HG03060 (cell line): ENCODE results near the gene WAC.
"Not testable (repeated sequence)": the region's sequence is repeated elsewhere in the genome, so short reads cannot be mapped to it uniquely, and the experiment has no call there.

Source experiments
- ATAC-seq: cut with Tn5 transposase; IDR thresholded peaks from one replicate; pipeline ENCODE4 v1.9.1; 2021; ENCODE audit warnings: low read depth, moderate number of reproducible peaks; ENCODE audit not compliant: unreplicated experiment

WAC gene

GRCh38 chr10:28560617-28561016, 27.7 kb downstream of the WAC start:
- no peak for ATAC-seq

- ATAC-seq = no peak
Measured at GRCh38 chr10:28561531-28561930, 28.6 kb downstream of the WAC start.

- no peak for ATAC-seq
Measured at GRCh38 chr10:28564905-28565304, 32.0 kb downstream of the WAC start.

GRCh38 chr10:28566458-28567015, 33.6 kb downstream of the WAC start:
- ATAC-seq = no peak

- no peak for ATAC-seq
Measured at GRCh38 chr10:28569506-28570159, 36.7 kb downstream of the WAC start.

DNA sequence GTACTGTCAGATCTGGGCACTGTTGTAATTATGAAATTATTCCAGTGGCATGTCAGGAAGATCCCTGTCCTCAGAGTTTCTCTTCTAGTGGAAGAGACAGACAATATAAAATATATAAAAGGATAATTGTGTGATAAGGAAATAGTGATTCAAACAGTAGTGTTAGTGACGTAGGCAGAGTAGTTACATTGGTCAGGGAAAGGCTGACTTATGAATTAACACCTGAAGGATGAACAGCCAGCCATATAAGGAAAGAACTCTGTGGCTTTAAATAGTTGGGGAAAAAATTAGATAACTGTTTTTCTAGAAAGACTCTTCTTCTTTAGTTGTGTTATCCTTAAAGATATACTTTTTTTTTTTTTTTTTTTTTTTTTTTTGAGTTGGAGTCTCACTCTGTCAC, 37.7 kb downstream of the WAC start:
- ATAC-seq = no peak

- ATAC-seq = no peak
Measured at GRCh38 chr10:28571265-28571664, 38.3 kb downstream of the WAC start.

DNA sequence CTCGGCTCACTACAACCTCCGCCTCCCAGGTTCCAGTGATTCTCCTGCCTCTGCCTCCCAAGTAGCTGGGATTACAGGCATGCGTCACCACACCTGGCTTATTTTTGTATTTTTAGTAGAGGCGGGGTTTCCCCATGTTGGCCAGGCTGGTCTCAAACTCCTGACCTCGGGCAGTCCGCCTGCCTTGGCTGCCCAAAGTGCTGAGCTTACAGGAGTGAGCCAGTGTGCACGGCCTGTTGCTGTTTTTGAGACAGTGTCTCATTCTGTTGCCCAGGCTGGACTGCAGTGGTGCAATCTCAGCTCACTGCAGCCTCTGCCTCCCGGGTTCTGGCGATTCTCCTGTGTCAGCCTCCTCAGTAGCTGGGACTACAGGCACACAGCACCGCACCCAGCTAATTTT, 41.3 kb downstream of the WAC start:
- not testable (repeated sequence) for ATAC-seq

- ATAC-seq = no peak
Measured at GRCh38 chr10:28575852-28576251, 42.9 kb downstream of the WAC start.

GRCh38 chr10:28577506-28577905, 44.6 kb downstream of the WAC start:
- ATAC-seq = no peak

DNA sequence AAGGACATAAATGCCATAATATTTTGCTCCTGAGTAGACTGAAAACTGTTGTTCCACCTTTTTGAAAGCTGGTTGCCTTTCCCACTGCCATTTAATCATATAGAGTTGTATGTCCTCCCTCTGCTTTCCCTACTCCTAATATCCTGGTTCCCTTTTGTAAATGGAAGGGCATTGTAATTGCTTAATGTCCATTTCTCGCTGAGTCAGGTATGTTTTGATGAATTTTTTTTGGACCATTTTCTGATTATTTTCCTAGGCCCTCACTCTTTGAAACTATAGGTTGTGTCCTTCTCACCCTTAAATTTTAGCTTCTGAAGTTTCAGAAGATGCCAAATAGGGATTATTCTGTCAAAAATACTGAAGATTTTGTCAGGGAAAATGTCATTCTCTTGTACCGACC, 45.5 kb downstream of the WAC start:
- ATAC-seq = no peak

DNA sequence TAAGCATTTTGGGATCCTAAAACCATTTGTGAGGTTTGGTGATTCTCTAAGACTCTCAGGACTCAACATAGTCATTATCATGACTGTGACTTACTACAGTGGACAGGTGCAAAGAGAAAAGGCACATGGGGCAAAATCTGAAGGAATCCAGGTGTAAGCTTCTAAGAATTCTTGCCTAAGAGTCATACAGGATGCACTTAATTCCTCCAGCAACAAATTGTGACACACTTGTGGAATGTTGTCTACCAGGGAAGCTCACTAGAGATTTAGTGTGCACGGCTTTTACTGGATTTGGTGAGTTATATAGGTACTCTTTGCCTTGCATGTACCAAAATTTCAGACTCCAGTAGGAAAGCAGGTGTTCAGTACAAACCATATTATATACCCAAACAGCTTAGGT, 47.9 kb downstream of the WAC start:
- no peak for ATAC-seq

DNA sequence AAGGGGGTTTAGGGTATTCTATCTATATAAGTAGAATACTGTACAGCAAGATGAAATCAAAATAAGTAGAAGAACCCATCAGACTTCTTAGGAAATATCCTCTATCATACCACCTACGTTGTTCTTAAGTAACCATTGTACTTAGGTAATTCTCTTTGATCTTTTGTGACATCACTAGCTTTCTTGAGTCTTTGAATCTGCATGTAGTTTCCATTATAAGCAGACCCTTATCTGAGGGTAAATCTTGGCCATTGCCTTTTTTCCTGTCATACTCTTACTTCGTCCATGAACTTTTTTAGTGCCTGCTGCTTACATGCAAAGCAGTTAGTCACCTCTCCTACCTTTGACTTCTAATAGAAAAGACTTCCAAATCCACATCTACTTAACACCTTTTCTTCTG, 49.0 kb downstream of the WAC start:
- no peak for ATAC-seq

DNA sequence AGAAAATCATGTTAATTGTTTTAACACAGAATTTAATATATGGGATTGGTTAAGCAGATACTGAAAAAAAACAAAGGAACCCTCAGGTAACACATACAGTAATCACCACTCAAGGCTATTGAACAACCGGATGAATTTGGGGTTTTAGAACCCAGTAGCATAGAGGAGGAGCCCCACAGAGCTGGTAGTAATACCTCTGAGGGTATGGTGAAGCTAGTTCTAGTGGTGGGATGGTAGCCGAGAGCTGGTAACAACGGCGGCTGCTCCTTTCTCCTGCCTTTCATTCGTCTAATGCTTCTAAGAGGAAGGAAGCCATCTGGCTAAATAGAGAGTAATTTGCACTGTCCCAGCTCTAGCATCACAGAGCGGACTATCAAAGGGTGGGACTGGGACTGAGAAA, 52.2 kb downstream of the WAC start:
- no peak for ATAC-seq

- ATAC-seq = no peak
Measured at GRCh38 chr10:28586176-28586575, 53.3 kb downstream of the WAC start.

DNA sequence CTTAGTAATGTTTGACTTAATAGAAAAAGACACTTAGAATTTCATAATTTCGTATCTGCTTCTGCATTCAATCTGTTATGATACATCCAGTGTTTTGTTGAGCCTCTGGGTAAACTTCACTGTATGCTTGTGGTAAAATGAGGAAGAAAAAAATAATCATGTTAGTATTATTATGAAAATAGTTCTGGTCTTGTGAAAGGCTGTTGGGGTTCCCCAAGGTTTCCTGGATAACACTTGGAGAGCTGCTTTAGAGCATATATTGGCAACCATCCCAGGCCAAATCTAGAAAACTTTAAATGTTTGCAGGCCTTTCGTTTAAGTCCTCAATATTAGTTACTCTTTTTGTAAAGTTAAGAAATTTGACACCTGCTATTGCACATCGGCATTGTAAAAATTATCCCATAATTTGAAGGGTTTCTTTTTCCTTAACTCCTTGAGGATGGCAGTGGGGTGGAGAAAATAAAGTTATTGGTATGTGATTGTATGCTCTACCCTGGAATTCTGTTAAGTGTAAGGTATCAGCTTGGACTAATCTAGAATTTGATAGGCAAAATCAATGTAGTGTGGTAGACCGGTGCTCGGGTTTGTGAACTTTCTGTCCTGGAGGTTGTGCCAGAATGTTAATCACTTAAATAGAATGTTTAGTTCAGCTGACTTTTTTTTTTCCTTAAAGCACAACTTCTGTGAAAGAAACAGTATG, 54.5 kb downstream of the WAC start:
- ATAC-seq = no peak

GRCh38 chr10:28587970-28588290, 55.0 kb downstream of the WAC start:
- ATAC-seq = no peak

DNA sequence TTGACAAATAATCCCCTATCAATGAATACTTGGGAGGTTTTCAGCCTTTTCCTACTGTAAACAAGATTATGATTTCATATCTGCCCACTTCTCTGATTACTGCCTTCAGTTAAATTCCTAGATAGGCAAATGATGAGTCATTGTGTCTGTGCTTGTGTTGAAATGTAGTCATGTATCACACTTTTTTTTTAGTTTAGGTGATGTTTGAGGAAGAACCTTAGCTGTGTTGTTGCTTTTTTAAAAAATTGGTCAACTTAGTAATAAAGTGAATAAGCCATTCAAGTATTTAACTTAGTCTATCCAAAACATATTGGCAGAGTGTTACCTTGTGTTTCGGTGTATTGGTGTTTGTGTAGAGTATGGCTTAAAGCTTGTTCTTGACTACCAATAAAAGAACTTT, 60.0 kb downstream of the WAC start:
- no peak for ATAC-seq

- ATAC-seq = no peak
Measured at GRCh38 chr10:28593811-28594210, 60.9 kb downstream of the WAC start.

DNA sequence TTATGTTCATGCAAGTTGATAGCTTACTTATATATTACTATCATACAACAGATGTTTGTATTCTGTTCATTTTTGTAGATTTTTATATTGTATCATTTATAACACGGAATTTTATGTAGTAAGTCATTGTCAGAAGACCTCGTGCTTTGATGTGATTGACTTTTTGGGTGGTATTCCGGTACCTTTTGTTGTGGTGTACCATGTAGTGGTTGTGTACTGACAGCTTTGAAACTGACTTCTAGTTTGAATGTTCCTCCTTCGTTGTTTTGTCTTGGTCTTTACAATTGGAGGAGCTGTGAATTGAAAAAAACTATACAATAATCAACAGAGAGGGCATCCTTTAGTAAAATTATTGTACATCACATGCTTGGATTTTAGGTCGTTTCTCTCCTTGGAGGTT, 61.5 kb downstream of the WAC start:
- no peak for ATAC-seq

DNA sequence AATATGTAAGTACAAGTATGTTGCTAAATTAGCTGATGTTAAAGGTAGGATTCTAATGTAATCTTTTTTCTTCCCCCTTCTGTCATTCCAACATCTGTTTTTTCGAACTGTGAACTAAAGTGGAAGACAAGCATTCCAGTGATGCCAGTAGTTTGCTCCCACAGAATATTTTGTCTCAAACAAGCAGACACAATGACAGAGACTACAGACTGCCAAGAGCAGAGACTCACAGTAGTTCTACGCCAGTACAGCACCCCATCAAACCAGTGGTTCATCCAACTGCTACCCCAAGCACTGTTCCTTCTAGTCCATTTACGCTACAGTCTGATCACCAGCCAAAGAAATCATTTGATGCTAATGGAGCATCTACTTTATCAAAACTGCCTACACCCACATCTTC, 62.7 kb downstream of the WAC start:
- ATAC-seq = no peak

- ATAC-seq = no peak
Measured at GRCh38 chr10:28600056-28600455, 67.1 kb downstream of the WAC start.
